Amygdala (tissue), 56 donors: Measurements from ENCODE around the gene ACTRT2.

Experiments used
- DNase-seq, 56 donors: peaks; one replicate each; lab custom pipeline; 2025; lab: John Stamatoyannopoulos, UW

ACTRT2 gene

DNA sequence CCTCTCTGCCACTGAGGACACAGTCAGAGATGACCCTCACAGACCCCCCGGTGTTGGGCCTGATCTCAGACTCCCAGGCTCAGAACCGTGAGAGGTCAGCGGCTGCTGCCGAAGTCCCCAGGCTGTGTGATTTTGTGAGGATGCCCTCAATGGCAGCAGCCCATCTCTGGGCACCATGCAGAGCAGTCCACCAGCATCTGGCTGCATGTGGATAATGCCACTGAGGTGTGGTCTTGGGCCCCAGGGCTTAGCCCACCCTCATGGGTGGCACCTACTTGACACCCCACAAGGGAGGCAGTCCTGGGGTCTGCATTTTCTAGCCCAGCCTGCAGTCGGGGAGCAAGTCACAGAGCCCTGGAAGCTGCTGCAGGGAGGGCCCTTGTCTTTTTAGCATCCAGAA lies 5.5 kb upstream of the ACTRT2 start:
- DNase-seq: no peak

DNA sequence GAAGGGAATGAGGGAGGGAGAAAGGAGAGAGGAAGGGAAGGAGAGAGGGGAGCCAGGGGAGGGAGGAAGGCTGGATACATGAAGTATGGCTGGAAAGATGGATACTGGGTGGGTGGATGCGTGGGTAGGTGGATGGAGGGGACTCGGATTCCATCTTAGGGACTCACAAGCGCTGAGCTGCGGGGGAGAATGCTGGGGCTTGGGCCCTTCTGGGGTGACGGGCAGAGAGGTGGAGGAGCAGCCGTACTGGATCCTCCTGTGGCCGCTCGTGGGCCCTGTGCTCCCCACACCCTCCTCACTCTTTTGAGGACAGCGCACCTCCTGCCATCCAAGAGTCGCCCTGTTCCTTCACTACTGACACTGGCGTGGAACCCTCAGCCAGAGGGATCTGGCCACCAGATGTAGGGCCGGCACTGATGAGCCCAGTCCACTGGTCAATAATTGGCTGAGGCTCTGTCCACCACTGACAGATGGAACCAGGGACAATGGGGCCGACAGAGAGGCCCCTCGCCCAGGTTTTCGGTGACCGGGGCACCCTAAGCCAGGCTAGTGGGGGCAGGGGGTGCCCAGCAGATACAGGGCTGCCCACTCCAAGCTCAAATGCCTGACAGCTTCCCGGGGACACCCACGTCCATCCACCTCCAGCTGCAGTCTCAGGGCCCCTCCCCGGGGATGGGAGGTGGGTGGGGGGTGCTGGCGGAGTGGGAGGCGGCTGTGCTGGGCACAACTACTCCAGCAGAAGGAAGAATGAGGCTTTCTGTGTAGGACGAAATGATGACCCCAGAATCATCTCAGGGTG lies 4.4 kb upstream of the ACTRT2 start:
- DNase-seq: no peak

DNA sequence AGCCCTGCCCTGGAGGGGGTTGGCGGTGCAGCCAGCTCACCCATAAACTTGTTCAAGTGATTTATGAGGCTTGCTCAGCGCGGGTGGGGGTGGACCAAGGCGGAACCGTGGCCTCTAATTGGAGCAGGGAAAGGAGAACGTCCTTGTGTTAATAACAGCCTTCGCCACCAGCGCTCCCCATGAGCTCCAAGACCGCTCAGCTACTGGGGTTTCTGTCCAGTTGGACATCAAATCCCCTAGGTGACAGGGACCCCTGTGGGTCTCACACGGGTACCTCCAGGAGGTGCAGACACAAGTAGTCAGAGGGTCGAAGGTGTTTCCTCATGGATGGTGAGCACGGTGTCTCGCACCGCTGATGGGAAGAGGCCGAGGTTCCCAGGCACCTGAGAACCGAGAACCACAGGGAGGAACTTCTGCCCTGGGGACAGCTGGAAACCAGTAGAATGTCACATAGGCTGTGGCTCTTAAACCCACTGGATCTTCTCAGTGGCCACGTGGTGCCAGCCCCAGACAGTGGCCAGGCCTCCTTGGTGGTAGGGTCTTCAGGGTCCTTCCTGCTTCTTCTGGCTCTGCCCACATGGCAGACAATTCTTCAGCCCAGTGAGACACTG lies 3.7 kb upstream of the ACTRT2 start:
- DNase-seq: no peak

DNA sequence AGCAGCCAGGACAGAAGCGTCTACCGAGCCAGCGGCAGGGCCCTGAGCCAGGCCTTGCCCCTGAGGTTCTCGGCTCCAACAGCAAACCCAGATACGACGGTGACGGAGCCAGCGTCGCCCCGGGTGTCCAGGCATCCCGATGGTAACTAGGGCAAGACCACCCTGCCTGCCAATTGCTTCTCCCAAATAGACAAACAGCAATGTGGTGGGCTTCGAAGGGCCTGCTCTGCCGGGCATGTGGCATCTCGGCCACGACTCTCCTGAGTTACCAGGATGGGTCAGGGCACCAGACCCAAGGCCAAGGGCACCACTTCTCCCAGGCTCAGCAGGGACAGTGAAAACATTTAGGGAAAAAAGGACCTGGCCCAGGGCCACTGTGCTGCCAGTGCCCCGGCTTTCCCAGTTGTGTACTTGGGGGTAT lies 3.2 kb upstream of the ACTRT2 start:
- DNase-seq: no peak

DNA sequence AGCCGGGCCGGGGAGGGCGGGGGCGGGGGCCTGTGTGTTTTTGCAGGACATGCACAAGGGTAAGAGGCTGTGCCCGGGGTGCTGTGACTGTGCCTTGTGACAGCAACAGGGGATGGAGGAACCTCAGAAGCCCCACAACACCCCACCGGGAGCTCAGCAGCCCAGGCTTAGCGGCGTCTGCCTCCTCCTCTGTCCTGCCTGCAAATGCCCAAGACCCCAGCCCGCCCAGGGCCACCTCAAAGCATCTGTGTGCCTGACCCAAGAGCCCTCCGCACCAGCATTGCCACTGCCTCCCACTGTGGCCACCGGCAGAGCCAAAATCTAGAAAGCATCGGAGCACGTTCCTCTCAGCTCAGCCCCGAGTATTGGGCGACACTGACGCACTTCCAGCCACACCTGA lies 2.7 kb upstream of the ACTRT2 start:
- no peak for DNase-seq

DNA sequence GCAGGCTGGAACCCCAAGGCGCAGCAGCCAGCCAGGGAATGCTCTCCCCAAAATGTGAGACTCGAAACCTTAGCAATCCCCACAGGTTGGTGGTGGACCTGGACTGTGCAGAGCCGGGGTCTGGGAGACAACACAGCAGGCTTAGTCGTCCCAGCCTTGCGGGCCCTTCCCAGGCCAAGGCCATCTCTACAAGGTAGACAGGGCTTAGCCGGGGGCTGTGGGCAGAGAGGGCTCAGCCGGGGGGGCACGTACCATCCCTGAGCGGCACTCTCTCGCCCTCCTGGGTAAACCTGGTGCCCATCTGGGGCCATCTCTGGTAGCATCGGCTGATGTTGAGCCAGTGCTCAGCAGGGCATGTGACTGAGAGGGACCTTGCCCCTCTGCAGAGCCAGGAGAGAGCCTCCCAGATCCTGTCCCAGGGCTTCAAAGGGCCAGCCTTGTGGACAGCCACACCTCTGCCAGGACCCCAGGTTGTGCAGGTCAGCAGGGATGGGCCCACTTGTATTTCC lies 2.2 kb upstream of the ACTRT2 start:
- DNase-seq: no peak

DNA sequence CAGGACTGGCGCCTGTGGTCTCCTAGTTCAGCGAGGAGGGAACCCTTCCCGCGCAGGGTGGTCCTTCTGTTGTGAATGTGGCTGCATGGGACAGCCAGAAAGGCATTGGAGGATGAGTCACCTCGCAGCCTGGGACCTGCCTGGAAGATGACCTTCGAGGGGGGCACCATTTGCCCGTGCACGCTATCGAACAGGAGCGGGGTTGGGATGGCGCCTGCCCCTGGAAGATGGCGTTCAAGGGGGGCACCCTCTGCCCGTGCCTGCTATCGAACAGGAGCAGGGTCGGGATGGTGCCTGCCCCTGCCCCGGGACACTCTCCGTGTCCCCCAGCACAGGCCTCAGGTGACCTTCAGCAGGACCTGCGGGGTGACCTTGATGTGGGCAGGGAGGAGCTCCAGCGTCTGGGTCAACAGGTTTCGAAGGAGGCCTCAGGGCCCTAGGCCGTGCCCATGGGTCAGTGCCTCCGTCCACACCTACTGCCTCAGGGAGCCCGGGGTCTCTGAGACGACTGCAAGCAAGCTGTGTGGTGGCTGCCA lies 1.7 kb upstream of the ACTRT2 start:
- DNase-seq: no peak

DNA sequence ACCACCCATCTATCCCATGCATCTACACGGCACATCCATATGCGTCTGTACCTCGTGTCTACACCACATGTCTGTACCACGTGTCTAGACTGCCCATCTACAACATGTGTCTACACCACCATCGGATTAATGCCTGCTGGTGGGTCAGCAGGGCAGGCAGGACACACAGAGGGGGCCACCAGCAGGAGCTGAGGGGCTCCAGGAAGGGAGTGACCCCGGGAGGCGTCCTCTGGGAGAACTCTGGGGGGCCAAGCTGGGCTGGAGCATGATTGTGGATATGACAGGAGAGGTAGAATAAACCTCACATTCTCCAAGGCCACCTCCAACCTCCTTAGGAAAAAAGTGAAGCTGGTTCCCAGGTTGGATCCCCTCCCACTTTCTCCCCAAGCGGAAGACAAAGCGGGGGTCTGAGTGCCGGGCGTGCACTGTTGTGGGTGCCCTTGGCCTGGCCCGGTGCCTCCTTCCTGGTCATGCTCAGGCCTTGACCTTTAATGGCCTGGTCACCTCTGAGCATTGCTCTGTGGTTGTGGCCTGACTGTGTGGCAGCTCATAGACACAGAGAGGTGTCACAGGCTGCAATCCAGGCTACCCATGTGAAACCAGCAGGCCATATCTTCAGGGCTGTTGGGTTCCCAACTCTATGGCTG lies 881 bp upstream of the ACTRT2 start:
- no peak for DNase-seq

DNA sequence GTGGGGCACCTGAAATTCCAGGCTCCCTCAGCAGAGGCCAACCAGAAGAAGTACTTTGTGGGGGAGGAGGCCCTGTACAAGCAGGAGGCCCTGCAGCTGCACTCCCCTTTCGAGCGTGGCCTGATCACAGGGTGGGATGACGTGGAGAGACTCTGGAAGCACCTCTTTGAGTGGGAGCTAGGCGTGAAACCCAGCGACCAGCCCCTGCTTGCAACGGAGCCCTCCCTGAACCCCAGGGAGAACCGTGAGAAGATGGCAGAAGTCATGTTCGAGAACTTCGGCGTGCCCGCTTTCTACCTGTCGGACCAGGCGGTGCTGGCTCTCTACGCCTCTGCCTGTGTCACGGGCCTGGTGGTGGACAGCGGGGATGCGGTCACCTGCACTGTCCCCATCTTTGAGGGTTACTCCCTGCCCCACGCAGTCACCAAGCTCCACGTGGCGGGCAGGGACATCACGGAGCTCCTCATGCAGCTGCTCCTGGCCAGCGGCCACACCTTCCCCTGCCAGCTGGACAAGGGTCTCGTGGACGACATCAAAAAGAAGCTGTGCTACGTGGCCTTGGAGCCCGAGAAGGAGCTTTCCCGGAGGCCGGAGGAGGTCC lies 634 bp downstream of the ACTRT2 start:
- DNase-seq: no peak

DNA sequence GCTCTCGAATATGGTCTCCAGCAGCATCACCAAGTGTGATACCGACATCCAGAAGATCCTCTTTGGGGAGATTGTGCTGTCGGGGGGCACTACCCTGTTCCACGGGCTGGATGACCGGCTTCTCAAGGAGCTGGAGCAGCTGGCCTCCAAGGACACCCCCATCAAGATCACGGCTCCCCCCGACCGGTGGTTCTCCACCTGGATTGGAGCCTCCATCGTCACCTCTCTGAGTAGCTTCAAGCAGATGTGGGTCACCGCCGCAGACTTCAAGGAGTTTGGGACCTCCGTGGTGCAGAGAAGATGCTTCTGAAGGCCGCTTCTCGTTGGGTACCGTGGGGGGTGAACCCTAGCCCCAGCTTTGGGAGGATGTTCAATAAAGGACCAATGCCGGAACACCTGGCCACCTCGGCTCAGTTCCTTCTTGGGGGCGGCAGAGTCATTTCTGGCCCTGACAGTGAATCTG lies 1.3 kb downstream of the ACTRT2 start:
- DNase-seq: no peak

DNA sequence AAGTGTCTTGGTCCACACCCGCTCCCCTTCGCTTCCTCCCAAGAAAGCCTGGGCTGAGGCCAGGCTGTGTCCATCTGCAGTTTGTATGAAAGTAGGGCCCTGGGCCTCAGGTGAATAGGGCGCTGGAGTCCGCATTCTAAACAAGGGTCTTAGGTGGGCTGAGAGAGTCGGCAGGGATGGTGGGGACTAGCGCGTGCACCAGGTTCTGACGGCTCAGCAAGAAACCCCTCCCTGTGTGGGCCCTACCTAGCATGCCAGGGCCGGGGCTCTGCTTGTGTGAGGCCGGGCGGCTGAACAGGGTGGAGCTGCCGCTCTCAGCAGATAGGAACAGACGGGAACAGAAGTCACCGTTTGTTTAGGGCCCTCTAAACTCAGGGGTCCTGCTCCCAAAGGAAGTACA lies 1.7 kb downstream of the ACTRT2 start:
- DNase-seq: no peak

DNA sequence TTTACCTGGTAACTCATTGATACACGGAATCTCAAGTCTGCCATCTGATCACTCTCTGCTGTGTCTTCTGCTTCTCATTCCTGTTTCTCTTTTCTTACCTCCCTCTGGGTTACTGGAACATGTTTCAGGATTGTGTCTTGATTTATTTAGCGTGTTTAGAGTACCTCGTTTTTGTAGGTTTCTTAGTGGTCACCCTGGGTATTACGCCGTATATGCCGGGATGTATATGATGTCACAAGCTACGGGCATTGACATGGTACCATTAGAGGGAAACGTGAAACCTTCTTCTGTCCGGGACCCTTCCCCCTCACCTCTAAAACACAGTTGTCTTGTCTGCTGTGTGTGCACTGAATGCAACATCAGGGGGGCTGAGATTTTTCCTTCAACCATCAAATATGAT lies 2.8 kb downstream of the ACTRT2 start:
- no peak for DNase-seq

DNA sequence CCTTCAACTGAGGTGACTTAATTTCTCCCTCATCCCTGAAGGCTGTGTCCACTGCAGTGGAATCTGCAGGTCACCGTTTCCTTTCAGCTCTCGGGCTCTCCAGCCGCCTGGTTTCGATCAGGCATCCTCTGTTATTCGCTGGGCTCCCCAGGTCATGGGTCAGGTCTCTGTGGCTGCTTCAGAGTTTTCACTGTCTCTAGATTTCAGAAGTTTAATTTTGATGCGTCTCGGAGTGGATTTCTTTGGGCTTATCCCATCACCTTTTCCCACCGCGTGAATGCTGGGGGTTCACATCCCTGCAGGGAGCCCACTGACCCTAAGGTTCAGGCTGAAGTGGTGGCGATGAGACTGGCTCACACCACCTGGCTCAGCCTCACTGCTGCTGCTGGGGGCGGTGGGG lies 3.3 kb downstream of the ACTRT2 start:
- no peak for DNase-seq

DNA sequence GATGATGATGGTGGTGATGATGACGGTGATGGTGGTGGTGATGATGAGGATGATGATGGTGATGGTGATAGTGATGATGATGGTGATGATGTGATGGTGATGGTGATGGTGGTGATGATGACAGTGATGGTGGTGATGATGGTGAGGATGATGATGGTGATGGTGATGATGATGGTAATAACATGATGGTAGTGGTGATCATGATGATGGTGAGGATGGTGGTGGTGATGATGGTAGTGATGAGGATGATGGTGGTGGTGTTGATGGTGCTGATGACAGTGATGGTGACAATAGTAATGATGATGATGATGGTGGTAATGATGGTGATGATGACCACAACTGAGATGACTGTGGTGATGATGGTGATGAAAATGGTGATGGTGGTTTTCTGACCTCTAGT lies 4.9 kb downstream of the ACTRT2 start:
- DNase-seq: no peak

DNA sequence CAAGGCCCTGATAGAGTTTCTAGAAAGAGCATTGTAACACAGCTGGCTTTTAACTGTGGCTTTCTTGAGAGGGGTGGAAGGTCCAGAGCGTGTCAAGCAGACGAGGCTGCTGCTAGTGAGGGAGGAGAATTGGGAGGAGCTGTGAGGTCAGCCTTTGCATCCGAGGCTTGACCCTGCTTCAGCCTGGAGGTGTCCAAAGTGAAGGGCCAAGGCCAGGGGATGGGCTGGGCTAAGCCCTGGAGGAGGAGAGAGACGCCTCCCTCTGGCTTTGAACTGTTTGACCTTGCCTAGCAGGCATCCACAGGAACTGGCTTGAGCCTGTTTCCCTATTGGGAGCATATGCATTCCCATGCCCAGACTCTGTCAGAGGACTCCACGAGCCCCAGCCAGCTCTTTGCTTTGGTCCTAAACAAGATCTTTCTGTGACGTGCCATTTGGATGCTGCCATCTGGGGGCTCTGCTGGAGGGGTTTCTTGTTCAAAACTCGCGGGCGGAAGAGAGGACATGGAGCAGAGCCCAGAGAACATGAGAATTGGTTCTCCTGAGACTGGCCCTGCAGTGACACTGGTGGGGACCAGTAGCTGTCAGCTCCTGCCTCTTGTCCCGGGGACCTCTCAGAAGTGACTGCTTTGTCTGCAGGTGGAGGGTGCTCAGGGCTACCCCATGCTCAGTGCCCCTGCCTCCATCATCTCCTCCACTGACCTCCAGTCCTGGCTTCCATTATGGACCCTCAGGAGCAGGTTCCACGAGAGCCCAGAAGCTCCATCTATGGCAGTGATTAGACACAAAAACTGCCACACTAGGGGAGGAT lies 5.5 kb downstream of the ACTRT2 start:
- no peak for DNase-seq

DNA sequence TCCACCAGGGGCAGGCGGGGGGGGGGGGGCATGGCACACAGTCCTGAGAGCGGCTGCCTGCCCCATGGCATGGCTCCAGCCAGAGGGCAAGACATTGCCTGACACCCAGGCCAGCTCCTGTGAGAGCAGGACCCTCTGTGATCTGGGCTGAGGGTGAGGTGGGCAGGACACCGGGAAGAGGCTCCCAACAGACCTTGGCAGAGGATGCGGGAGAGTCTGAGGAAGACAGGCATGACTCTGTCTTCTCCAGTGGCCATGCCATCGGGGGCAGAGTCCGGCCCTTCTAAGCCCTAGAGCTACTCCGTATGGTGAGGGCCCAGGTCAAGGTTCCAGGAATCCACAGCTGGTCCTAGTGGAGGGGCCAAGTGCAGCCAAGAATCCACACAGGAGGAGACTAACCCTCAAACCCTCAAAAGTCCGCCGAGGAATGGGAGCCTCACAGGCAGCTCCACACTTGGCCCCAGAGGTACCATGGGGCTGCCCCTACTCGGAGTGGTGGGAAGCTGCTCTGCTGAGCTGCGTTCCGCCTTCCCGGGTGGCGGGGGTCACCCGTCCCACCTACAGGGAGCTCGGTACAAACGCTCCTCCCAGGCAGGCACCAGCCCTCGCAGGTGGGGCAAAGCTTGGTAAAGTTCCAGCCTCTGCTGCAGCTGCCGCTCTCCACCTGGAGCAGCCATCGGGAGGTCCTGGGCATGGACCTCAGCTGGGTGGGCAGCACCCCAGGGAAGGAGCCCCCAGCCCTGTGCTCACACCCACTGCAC lies 6.5 kb downstream of the ACTRT2 start:
- no peak for DNase-seq

DNA sequence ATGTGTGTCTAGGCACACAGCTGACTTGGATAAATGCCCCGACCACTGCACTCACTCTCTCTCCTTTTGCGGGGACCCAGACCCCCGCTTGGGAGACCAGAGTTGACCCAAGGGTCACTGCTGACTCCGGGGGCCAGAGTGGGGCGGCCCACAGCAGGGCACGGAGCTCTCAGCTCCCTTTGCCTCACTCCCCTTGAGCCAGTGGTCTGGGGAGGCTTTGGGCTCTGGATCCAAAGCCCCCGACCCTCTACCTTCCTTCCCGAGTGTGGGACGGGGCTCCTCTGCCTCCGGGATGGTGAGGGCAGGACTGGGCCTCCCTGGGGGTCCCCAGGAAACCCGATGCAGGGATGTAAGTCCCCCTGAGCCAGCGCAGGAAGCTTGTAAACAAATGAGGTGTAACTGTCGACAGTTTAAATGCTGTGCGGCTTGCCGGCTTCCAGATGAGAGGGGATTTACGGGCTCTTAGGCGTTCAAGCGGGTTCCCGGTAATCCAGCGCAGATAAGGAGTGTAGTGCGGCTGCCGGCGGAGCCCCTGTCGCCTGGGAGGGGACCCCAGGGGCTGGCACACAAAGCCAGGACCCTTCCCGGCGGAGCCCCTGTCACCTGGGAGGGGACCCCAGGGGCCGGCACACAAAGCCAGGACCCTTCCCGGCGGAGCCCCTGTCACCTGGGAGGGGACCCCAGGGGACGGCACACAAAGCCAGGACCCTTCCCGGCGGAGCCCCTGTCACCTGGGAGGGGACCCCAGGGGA lies 7.4 kb downstream of the ACTRT2 start:
- DNase-seq: no peak

DNA sequence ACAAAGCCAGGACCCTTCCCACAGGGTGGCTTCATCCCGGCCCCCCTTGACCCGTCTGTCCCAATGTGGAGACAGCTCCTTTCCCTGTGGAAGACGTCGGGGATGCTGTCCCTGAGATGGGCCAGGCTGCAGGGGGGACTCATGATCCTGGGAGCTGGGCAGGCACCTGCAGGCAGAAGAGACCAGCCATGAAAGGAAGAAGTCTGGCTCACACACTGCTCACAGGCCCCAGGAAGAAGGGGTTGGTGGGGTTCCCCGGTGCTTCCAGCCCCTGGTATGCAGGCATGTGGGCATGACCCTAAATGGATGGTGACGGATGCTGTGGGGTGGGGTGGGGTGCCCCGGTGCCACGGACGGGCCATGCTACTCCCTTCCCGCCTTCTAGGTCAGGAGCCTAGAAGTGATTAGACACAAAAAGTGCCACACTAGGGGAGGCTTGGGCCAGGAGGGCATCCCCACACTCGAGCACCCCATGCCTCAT lies 8.3 kb downstream of the ACTRT2 start:
- no peak for DNase-seq
